Mesodermal cell (in vitro differentiated cells): Measurements from ENCODE around the gene PAQR3.
A peak's percentile ranks its signal among the peaks of the same experiment; 100 is the strongest.

Experiments used
- H3K27ac ChIP-seq: 2 replicates; pipeline ENCODE4 v1.7.0; 2013; ENCODE audit warnings: mild to moderate bottlenecking, low read depth, low read length, moderate library complexity; ENCODE audit not compliant: severe bottlenecking
- H3K36me3 ChIP-seq: 2 replicates; pipeline ENCODE4 v1.7.1; 2013; ENCODE audit warnings: mild to moderate bottlenecking, low read length, moderate library complexity; ENCODE audit not compliant: control insufficient read depth, insufficient read depth
- H3K4me1 ChIP-seq: one replicate; pipeline ENCODE4 v1.7.1; 2013; ENCODE audit warnings: mild to moderate bottlenecking, low read length; ENCODE audit not compliant: insufficient read depth, control insufficient read depth, poor library complexity, severe bottlenecking
- H3K4me3 ChIP-seq: 2 replicates; pipeline ENCODE4 v1.7.0; 2013; ENCODE audit warnings: low read length, control low read depth, mild to moderate bottlenecking; ENCODE audit not compliant: insufficient read depth, poor library complexity, severe bottlenecking; ENCODE audit errors: extremely low read depth
- H3K9me3 ChIP-seq: 2 replicates; pipeline ENCODE4 v1.7.1; 2013; ENCODE audit warnings: mild to moderate bottlenecking, low read length, moderate library complexity; ENCODE audit not compliant: control insufficient read depth
- WGBS, 2 experiments: methylation state at CpG; one replicate each; pipeline ENCODE4 v1.1.5; 2013; ENCODE audit warnings: missing lambda C conversion rate in 2 of 2; ENCODE audit not compliant: insufficient coverage in 2 of 2; 5-methylcytosine and 5-hydroxymethylcytosine counted together

Gene PAQR3

GRCh38 chr4:78953231-78953630, 14.0 kb upstream of the PAQR3 start:
- Histone ChIP-seq H3K27ac (no peak overlapping the region), H3K4me1 (no peaks in the 10 kb centered on the region), H3K9me3 (no peaks in the 10 kb centered on the region), H3K4me3 (no peak overlapping the region), H3K36me3 (no peaks in the 10 kb centered on the region)
- WGBS, 2 experiments, result 76 to 86% methylated on average over 1 to 4 of the region's 5 CpGs

GRCh38 chr4:78951862-78952472, 12.7 kb upstream of the PAQR3 start:
- WGBS, 2 experiments, result 76 to 79% methylated on average over 2 of the region's 3 CpGs
- Histone ChIP-seq H3K4me1 (no peaks in the 10 kb centered on the region), H3K9me3 (no peaks in the 10 kb centered on the region), H3K27ac (no peak overlapping the region), H3K4me3 (no peak overlapping the region), H3K36me3 (no peaks in the 10 kb centered on the region)

- no peaks in the 10 kb centered on the region for H3K4me1 ChIP-seq
- no CpG with 5 or more reads among the region's 1 CpG for WGBS, 2 experiments
- no peaks in the 10 kb centered on the region for H3K9me3 ChIP-seq
- no peak overlapping the region for H3K27ac ChIP-seq
- H3K36me3 ChIP-seq, result no peaks in the 10 kb centered on the region
- H3K4me3 ChIP-seq, result no peak overlapping the region
These were observed 10.5 kb upstream of the PAQR3 start for GRCh38 chr4:78949735-78950134.

- no peaks in the 10 kb centered on the region for H3K36me3 ChIP-seq
- no peak overlapping the region for H3K4me3 ChIP-seq
- H3K4me1 ChIP-seq, result no peaks in the 10 kb centered on the region
- 80 to 88% methylated on average over 1 of the region's 3 CpGs for WGBS, 2 experiments
- no peaks in the 10 kb centered on the region for H3K9me3 ChIP-seq
- no peak overlapping the region for H3K27ac ChIP-seq
These were observed 6.5 kb upstream of the PAQR3 start for GRCh38 chr4:78945651-78946179.

- H3K36me3 ChIP-seq, result no peaks in the 10 kb centered on the region
- WGBS, 2 experiments, result 83 to 100% methylated on average over 1 of the region's 1 CpG
- H3K9me3 ChIP-seq, result no peaks in the 10 kb centered on the region
- H3K27ac ChIP-seq, result no peak overlapping the region
- no peak overlapping the region for H3K4me3 ChIP-seq
- H3K4me1 ChIP-seq, result no peaks in the 10 kb centered on the region
These were observed 5.1 kb upstream of the PAQR3 start for GRCh38 chr4:78944381-78944780.

GRCh38 chr4:78940752-78941151, 1.5 kb upstream of the PAQR3 start:
- no peaks in the 10 kb centered on the region for H3K36me3 ChIP-seq
- WGBS, 2 experiments, result 94% methylated on average over 4 to 5 of the region's 5 CpGs
- no peak overlapping the region for H3K27ac ChIP-seq
- no peaks in the 10 kb centered on the region for H3K4me1 ChIP-seq
- no peak overlapping the region for H3K4me3 ChIP-seq
- no peaks in the 10 kb centered on the region for H3K9me3 ChIP-seq

GRCh38 chr4:78939667-78940008, 400 bp upstream of the PAQR3 start:
- H3K4me3 ChIP-seq, result peak overlapping the region; percentile 74
- no peaks in the 10 kb centered on the region for H3K9me3 ChIP-seq
- no peak overlapping the region for H3K27ac ChIP-seq
- H3K4me1 ChIP-seq, result no peaks in the 10 kb centered on the region
- WGBS, 2 experiments, result 0 to 4% methylated on average over 2 of the region's 9 CpGs
- H3K36me3 ChIP-seq, result peaks cover 5% of the 10 kb centered on the region

- H3K4me1 ChIP-seq, result no peaks in the 10 kb centered on the region
- WGBS, 2 experiments, result 0% methylated on average over 3 of the region's 7 CpGs
- H3K27ac ChIP-seq, result no peak overlapping the region
- no peaks in the 10 kb centered on the region for H3K9me3 ChIP-seq
- H3K36me3 ChIP-seq, result peaks cover 9% of the 10 kb centered on the region
- H3K4me3 ChIP-seq, result peak overlapping the region; percentile 74
These were observed 767 bp downstream of the PAQR3 start for GRCh38 chr4:78938474-78938867.

- H3K4me3 ChIP-seq, result peak overlapping the region; percentile 74
- WGBS, 2 experiments, result 43 to 57% methylated on average over 2 to 3 of the region's 4 CpGs
- no peak overlapping the region for H3K27ac ChIP-seq
These were observed 1.4 kb downstream of the PAQR3 start for GRCh38 chr4:78937837-78938236.

GRCh38 chr4:78936989-78937388, 2.2 kb downstream of the PAQR3 start:
- H3K27ac ChIP-seq, result no peak overlapping the region
- no peaks in the 10 kb centered on the region for H3K4me1 ChIP-seq
- no peaks in the 10 kb centered on the region for H3K9me3 ChIP-seq
- WGBS, 2 experiments, result 60 to 73% methylated on average over 3 to 4 of the region's 4 CpGs
- no peak overlapping the region for H3K4me3 ChIP-seq
- peaks cover 17% of the 10 kb centered on the region for H3K36me3 ChIP-seq

More at GRCh38 chr4:78937837-78938236, 1.4 kb downstream of the PAQR3 start:
- H3K4me1 ChIP-seq, result no peaks in the 10 kb centered on the region
- H3K9me3 ChIP-seq, result no peaks in the 10 kb centered on the region
- peaks cover 13% of the 10 kb centered on the region for H3K36me3 ChIP-seq

GRCh38 chr4:78930016-78930629, 9.1 kb downstream of the PAQR3 start:
- Histone ChIP-seq H3K27ac (no peak overlapping the region), H3K9me3 (no peaks in the 10 kb centered on the region), H3K36me3 (peaks cover 68% of the 10 kb centered on the region), H3K4me1 (no peaks in the 10 kb centered on the region), H3K4me3 (no peak overlapping the region)
- WGBS, 2 experiments, result 89 to 90% methylated on average over 5 of the region's 6 CpGs
